HL-60/S4 (cell line): ENCODE data around the gene BCOR.

ENCODE experiments used
- in situ Hi-C: fragments of 300-500 bp; cut with MboI; formaldehyde crosslinking; loops from 2 replicates; pipeline ENCODE4 v1.14.3; 2022; ENCODE audit warnings: low sequenced_read_pairs

BCOR gene

GRCh38 chrX:40037367-40037766 is 60.4 kb downstream of the BCOR start:
- in situ Hi-C loops = no loop called here

GRCh38 chrX:40035726-40036125 is 62.0 kb downstream of the BCOR start:
- in situ Hi-C loops = no loop called here

- in situ Hi-C loops = no loop called here
Measured at GRCh38 chrX:40031911-40032310, 65.8 kb downstream of the BCOR start.

GRCh38 chrX:40030205-40030604 is 67.6 kb downstream of the BCOR start:
- in situ Hi-C loops = no loop called here

GRCh38 chrX:40022421-40022820 is 75.3 kb downstream of the BCOR start:
- in situ Hi-C loops = no loop called here

- in situ Hi-C loops = no loop called here
Measured at GRCh38 chrX:40021647-40022046, 76.1 kb downstream of the BCOR start.

- in situ Hi-C loops = no loop called here
Measured at GRCh38 chrX:40019541-40019940, 78.2 kb downstream of the BCOR start.

- in situ Hi-C loops = no loop called here
Measured at GRCh38 chrX:40018041-40018440, 79.7 kb downstream of the BCOR start.

- in situ Hi-C loops = no loop called here
Measured at GRCh38 chrX:40016749-40017148, 81.0 kb downstream of the BCOR start.

GRCh38 chrX:40015693-40016092 is 82.1 kb downstream of the BCOR start:
- in situ Hi-C loops = no loop called here

GRCh38 chrX:40013266-40014195 is 84.2 kb downstream of the BCOR start:
- in situ Hi-C loops = no loop called here

GRCh38 chrX:40012868-40013265 is 84.9 kb downstream of the BCOR start:
- in situ Hi-C loops = no loop called here

- in situ Hi-C loops = no loop called here
Measured at GRCh38 chrX:40012039-40012867, 85.5 kb downstream of the BCOR start.

- in situ Hi-C loops = no loop called here
Measured at GRCh38 chrX:40011322-40012038, 86.3 kb downstream of the BCOR start.

GRCh38 chrX:40010550-40011321 is 87.0 kb downstream of the BCOR start:
- in situ Hi-C loops = no loop called here

GRCh38 chrX:40009890-40010289 is 87.9 kb downstream of the BCOR start:
- in situ Hi-C loops = no loop called here

- in situ Hi-C loops = no loop called here
Measured at GRCh38 chrX:40009462-40009851, 88.3 kb downstream of the BCOR start.

- in situ Hi-C loops = no loop called here
Measured at GRCh38 chrX:40008791-40009461, 88.8 kb downstream of the BCOR start.

GRCh38 chrX:40007756-40008705 is 89.7 kb downstream of the BCOR start:
- in situ Hi-C loops = no loop called here
